ENCODE measurements around the gene RIMS4.
"Not testable (repeated sequence)": the region's sequence is repeated elsewhere in the genome, so short reads cannot be mapped to it uniquely, and the experiment has no call there.

The RIMS4 gene

DNA sequence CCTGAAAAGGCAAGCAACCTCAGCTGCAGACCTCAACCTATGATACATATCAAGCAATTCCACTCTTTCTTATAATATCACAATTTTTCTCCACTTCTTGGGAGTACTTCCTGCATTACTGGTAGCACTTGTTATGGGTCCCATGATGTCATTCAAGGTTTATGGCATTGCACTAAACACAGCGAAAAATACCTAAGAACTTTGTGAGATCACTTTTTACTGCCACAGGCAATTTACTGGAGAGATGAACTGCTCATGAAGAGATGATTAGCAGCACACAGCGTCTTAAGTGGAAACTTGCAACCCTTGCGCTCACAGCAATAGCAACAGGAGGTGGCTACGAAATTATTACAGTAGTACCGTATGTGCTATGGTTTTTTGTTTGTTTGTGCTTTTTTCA, 19.3 kb upstream of the RIMS4 start:
- DNase-seq, result no peak

DNA sequence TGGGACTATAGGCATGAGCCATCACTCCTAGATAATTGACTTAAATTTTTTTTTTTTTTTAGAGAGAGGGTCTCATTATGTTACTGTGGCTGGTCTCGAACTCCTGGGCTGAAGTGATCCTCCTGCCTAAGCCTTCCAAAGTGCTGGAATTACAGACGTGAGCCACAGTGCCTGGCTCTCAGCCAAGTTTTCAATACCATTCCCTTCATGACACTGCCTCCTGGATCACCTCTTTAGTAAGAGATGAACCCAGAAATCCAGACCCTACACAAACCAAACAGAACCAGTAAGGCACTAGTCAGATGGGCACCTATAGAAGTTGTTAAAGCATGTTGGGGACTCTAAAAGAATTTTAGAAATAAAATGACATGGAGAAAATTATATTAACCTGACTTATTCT, 18.3 kb upstream of the RIMS4 start:
- no peak for DNase-seq

DNA sequence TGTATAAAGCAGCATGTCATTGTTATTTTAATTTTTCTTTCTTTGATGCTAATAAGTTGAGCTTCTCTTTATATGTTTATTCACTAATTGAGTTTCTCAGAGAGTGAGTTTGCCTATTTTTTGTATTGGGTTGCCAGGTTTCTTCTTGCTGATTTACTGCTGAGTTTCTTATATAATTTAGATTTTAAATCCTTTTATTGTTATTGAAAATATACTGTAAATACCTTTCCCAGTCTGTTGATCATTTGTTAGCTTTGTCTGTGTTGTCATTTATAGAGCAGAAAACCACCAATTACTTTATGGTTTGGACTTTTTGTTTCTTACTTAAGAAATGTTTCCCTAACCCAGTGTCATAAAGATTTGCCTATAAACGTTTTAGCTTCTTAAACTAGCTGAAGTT, 17.1 kb upstream of the RIMS4 start:
- DNase-seq, result no peak

DNA sequence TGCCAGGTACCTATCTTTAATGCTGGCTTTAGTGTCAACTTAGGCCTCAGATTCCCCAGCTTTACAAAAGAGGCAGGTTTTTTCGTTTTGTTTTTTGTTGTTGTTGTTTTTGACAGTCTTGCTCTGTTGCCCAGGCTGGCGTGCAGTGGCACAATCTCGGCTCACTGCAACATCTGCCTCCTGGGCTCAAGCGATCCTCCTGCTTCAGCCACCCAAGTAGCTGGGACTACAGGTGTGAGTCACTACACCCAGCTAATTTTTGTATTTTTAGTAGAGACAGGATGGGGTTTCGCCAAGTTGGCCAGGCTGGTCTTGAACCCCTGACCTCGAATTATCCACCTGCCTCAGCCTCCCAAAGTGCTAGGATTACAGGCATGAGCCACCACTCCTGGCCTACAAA, 11.2 kb upstream of the RIMS4 start:
- DNase-seq, result not testable (repeated sequence)

DNA sequence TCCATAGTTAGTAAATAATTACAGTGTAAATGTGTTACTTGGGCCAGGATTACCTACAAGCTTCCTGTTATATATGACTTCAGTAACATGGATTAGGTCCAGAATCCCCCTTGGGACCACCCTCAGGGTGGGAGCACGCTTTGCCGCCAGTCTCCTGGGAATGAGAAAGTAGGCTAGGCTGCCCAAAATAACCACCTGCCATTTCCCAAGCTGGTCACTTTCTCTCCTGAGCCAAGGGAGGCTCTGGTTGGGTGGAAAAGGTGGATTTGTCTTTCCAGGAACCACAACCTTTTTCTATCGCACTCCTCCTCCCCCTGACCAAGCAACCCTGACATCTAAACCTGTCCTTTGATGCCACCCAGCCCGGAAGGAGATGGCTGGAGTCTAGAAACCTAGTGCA, 9.6 kb upstream of the RIMS4 start:
- no peak for DNase-seq

DNA sequence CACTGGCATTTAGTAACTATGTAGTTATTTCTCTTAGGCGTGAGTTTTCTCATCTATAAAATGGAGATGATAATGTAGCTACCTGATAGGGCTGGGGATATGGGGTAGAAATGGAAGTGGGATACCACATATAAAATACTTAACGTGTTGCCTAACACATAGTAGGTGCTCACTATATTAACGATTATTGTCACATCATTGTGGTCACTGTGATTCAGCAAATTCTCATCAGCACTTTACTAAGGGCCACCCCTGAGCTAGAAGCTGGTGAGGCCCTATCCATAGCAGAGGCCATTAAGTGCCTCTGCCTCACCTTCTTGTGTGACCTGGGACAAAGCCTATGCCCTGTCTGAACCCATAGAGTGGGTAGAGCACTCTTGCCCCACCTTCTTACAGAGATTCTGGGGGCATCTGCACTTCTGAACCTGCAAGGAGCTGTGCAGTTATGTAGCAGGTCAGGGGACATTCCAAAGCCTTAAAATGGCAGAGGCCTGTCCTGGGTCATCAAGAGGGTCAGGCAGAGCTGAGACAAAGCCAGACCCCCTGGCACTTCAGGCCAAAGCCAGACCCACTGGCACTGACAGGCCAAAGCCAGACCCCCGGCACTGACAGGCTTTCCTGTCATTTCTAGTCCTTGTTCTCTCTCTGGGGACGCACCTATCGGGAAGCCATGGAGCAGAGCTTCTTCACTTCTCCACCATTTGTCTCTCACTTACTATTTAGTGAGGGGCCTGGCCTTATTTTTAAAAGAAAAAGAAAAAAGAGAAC, 7.0 kb upstream of the RIMS4 start:
- no peak for DNase-seq

DNA sequence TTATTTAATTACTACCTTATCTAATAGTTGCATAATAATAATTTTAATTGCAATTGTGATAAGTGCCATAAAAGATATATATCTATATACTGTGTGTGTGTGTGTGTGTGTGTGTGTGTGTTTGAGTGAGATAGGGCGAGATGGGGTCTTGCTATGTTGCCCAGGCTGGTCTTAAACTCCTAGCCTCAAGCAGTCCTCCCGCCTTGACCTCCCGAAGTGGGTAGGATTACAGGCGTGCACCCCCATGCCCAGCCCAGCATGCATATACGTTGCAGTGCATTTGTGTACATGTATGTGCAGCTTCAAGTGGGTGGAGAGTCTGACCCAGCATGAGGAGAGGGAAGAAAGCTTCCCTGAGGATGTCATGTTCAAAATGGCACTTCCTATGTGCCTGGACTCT, 4.6 kb upstream of the RIMS4 start:
- no peak for DNase-seq

DNA sequence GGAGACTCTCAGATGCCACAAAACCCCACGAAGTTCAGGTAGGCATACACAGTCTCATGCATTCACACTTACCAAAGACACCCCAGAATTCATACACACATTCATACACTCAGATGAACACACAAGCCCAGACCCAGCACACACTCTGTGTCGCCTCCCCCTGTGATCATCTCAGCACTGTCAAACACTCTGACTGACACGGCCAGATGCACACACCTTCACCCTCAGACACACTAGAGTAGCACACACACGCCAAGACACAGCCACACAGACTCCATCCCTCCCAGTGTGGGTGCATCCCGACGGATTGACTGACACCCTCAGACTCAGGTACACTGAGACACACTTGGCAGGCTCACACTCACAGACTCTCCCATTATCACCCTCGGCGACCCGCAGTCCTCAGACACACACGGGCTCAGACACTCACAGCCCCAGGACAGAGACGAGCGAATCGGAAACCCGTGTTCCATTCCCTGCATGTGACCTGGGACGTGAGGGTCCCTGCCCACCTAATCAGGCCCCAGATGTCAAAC, 872 bp upstream of the RIMS4 start:
- no peak for DNase-seq

DNA sequence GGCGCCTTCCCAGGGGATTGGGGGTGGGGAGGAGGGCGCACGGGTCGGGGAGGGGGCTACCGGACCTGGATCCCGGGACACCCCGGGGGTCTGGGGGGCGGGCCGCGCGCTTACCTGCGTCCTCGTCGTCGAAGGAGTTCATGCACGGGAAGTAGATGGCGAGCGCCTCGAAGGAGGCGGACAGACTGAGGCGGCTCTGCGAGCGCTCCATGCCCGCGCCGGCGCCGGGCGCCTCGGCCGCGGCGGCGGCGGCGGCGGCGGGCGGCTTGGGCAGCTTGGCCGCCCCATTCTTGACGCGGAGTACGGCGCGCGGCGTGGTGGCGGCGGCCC, 320 bp downstream of the RIMS4 start:
- no peak for DNase-seq

DNA sequence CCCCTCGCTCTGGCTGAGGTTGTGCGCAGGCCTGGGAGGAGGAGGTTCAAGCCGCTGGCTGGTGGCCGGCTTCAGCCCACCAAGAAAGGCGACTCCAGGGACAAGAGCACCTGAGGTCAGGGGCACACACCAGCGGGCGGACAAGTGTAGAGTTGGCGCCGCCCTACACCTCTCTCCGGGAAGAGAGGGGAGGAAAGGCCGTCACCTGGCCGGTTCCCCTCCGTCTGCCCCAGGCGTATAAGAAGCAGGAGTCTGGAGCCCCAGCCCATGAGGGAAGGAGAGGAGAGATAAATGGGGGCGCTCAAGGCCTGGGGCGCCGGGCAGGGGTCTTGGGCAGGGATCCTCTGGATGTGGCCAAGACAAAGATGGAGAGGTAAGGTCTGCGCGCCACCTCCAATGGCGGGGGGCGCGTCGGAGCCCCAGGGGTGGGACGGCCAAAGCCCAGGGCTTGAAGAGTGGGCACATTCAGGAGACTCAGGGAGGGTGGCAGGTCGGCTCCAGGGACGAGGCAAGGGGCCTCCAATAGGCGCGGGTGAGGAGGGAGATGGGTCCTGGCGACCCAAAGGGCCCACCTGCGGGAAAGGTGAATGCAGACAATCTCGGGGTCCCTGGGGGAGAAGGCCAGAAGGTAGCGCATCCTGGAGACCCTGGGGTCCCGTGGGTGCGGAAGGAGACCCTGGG, 826 bp downstream of the RIMS4 start:
- DNase-seq, result no peak

DNA sequence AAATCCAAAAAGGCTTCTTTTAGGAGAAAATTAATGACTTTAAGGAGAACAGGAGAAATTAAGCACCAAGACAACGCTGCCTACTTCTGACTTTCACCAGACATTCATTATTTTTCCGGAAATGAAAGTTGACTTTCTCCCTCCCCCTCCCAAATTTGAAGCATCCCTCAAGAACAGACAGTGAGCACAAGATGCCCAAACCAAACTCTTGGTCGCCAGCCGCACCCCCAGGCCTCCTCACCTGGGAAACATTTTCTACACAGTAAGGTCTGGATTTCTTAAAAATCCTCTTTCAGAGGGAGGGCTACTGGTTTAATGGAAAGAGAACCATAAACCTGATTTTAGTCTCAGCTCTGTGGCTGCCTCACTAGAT, 2.7 kb downstream of the RIMS4 start:
- DNase-seq, result no peak

DNA sequence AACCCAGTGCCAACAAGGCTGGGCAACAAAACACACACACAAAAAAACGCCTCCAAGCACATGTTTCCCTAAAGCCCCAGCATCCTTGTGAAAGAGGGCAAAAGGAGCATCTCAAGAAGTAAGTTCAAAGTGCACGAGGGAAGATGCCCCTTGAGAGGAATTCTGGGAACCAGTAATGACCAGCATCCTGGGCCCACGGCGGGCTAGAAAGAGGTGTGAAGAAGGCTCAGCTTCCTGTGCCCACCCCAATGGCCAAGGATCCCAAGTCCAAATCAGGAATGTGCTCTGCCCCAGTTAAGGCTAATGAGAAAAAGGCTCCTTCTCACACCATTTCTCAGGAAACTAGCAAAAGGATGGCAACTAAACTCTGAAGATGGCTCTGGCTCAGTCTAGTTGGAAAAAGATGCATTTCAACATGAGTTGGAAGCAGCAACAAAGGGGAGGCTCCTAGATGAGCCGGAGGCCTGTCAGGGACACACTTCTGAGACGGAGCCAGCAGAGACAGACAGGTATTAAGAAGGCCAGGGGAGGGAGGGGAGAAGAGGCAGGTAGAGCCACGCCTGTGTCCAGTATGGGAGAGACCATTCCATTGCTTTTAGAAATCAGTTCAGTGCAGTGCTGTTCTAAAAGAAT, 3.2 kb downstream of the RIMS4 start:
- no peak for DNase-seq

DNA sequence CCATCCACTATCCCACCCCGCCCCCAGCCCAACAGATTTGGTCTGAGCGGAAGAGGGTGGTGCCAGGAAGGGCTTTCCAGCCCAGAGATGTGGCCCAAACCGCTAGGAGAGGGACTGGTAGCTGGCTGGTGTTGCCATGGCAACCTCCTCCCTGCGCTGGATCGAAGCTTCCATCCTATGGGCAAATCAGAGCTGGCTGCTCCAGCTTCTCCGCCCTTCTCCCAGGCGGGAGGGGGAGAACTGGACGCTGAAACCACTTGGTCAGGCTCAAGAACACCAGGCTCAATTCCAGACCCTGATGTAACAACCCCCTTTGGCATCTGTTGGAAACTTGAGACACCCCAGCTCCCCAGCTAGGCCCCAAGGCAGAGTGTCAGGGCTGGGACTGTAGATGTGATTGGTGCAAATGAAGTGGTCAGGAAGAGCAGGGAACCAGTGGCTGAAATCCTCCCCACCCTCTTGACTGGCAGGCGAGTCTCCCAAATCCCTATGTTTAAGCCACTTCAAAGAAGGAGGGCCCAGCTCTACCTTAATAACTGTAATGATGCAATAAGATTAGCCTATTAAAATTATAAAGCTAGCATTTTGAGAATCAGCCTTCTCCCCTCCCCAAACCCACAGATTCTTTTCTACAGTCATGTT, 4.2 kb downstream of the RIMS4 start:
- DNase-seq, result no peak

DNA sequence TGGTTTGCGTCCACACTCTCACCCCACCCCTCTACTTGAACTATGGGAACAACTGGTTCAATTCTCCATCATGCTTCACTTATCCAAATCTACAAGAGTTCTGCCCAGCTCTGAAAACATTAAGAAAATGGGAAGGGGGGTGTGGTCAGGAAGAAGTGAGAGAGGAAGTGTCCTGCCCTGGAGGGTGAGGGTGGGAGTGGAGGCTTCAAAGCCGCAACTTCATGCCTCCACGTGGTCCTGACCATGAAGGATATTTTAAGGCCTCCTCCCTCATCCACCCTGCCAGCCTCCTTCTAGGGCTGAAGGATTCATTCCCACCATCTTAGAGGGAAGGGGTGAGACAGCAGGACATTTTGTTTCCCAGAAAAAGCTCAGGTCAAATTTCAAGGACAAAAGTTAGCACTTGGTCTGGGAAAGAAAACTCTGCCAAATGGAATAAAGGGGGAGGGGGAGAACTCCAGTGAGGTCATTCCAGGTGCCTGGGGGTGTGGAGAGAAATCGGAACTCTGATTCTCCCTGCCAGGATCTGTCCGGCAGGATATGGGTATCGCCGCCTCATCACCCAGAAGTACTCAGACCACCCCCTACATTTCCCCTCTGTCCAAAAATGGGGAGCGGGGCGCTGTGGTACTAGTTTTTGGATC, 4.9 kb downstream of the RIMS4 start:
- no peak for DNase-seq

DNA sequence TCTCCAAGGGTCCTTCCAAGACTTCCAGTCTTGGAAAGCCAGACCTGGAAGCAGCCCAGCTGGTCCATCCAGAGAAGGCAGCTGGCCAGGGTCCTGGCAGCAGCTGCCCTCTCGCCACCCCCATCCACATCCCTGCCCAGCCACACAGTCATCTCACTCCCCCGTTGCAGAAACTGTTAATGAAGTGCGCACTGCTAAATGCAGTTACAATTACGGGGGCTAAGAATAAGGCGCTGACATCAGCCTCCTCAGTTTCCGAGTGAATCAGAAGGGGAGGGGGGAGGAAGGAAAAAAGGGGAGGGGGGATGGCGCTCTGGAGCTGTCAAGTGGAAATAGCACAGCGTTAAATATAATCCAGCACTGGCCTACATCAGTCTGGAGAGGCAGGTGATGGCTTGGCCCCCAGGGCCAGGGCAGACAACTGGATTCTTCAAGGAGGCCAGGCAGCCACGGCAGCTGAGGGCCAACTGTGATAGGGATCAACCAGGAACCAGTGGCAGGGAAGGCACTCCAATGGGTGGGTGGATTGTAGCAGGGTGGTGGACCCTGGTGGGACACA, 6.9 kb downstream of the RIMS4 start:
- no peak for DNase-seq

DNA sequence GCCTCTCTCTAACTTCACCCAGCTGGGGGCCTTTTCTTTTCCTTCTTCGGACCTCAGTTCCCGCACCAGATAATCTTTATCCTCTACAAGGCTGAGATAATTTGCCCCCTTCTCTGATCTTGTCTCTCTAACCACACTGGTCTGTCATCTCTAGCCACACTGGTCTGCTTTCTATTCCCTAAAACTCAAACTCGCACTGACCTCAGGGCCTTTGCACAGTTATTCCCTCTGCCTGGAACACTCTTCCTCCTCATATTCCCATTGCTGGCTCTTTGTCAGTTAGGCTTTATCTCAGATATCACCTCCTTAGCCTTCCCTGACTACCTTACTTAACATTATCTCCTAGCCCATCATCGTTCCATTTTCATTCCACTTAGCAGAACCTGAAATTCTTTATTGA, 7.6 kb downstream of the RIMS4 start:
- DNase-seq, result no peak

DNA sequence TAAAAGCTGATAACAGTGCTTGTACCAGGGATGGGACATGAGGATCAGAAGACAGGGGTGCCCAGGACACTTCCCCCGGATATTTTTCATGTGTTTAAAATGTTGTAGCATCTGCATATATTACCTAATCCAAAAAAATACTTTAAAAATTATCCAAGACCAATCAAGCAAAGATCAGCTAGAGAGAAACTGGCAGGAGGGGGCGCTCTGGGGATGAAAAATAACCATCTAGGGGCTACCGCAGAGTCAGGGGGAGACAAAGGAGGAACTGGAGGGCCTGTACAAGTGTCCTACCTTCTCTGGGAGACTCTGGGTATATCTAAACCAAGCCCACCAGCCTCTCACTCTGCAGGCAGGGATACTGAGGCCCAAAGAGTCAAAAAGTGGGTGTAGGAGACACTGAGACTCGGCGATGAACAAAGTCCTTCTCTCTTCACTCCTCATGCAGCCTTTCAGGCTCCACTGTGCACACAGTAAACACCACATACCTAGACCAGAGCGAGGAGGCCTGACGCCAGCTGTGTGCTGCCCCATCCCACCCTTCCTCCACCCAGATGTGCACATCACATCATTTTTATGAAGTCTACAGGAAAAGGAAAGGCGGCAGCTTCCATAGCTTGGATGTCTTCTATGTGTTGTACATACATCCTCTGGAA, 9.8 kb downstream of the RIMS4 start:
- no peak for DNase-seq

DNA sequence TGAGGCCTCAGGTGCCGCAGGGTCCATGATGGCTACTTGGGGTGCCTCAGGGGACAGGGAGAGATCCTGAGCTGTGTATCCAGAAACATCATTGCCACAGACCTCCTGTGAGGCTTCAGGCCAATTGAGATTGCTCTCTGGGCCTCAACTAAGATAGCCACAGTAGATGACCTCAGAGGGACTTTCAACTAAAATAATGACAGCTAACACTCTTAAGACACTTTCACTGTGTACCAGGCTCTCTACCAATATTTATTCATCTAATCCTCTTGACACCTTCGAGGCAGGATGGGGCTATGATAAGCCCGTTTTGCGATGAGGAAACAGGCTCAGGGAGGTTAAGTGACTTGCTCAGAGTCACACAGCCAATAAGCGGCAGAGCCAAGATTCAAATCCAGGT, 10.7 kb downstream of the RIMS4 start:
- DNase-seq, result no peak

DNA sequence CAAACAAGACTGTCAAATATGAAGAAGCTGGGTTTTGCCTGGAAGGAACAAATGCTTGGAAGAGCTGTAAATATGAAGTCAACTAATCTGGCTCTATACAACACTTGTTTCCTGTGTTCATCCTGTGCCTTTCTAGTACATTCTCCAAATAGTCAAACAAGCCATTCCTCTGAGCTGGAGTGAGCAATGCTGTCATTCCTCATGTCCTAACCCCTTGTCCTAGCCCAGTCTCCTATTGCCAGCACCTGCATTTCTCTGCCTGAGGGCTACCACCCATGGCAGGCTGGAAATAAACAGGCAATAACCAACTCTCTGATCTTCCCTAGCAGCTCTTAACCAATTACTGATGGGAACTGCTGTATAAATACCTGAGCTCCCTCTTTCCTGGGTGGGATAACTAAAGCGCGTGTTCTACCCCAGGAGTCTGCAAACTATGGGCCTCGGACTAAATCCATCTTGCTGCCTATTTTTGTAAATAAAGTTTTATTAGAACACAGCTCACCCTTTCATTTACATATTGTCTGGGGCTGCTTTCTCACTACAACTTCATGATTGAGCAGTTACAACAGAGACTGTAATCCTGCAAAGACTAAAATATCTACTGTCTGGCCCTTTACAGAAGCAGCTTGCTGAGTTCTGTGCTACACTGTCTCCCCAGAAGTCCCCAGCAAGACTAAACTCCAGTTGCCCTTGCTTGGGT, 13.4 kb downstream of the RIMS4 start:
- no peak for DNase-seq

DNA sequence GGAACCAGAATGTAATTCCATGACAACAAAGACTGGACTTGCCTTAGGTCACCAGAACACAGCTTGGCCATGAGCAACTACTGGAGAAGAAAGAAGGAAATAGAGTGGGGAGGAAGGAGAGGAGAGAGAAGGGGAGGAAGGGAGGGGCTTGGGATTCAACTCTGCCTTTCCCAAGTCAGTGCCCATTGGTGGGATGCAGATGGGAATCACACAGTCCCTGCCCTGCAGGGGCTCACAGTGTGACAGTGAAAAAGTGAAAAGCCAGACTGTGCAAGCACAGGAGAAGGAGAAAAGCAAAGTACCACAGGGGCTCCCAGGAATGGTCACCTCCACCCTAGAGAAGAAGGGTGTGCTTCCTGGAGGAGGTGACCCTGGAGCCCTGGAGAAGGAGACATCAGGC, 14.0 kb downstream of the RIMS4 start:
- DNase-seq, result no peak

DNA sequence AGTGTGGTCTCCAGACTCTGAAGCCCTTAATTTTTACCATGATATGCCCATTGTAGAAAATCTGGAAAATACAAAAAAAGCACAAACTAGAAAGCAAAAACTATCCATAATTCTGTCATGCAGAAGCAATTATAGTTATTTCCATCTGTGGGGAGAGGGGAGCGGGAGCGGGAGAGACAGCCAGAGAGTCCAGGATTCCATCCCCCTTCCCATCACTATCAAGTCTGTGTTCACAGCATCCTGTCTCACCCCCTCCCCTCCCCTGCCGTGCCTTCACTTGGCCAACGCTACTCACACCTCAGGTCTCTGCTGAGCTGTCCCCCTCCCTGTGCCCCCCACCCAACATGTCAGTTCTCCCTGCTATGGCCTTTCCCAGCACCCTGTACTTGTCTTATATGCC, 14.5 kb downstream of the RIMS4 start:
- DNase-seq, result no peak

DNA sequence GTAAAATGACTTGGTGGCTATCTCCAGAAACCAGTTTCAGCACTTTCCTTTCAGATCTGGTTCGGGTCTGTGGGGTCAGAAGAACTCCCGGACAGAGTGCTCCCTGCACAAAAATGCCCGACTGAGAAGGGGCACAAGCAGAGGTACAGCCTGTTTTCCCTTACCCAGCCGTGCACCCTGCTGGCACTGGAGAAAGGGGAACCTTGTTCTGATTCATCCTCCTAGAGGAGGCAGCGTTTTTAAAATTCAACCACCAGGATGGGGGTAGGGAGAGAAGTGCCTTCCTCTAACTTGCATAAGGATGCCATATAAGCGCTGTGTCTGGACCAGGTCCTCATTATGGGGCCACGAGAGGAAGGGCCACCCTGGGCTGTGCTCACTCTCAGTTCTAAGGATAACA, 17.6 kb downstream of the RIMS4 start:
- DNase-seq, result no peak
